Heart right ventricle (tissue), 16 donors: ENCODE data around the gene LANCL3. TPM values are rescaled to one million over a fixed set of nuclear protein-coding genes. Genes with fewer than 3 reads are reported as not detected.

Source experiments
- ATAC-seq, 8 donors: fragments of 200-7000 bp; cut with Tn5 transposase; one replicate each; pipeline ENCODE4 v1.9.1; 2020; ENCODE audit warnings: mild to moderate bottlenecking in 8 of 8, moderate library complexity in 8 of 8, moderate number of reproducible peaks in 1 of 8
- DNase-seq, 2 donors: peaks; one replicate each; pipeline ENCODE4 v3.0.0-alpha.2; 2020
- H3K27ac ChIP-seq, 10 donors: fragments of 200-600 bp; sonication (generic) in 2 of 10; one replicate each; pipeline versions ENCODE4 v1.5.0 to v1.8.0; 2020 to 2022; ENCODE audit warnings: mild to moderate bottlenecking in 3 of 10
- H3K27me3 ChIP-seq, 7 donors: fragments of 200-600 bp; one replicate each; pipeline ENCODE4 v1.8.0; 2021 to 2022; ENCODE audit warnings: mild to moderate bottlenecking in 2 of 7
- H3K36me3 ChIP-seq, 9 donors: fragments of 200-600 bp; sonication (generic) in 1 of 9; one replicate each; pipeline versions ENCODE4 v1.5.0 to v1.8.0; 2020 to 2022; ENCODE audit warnings: mild to moderate bottlenecking in 2 of 9
- H3K4me1 ChIP-seq, 9 donors: fragments of 200-600 bp; sonication (generic) in 1 of 9; one replicate each; pipeline versions ENCODE4 v1.5.0 to v1.8.0; 2020 to 2022; ENCODE audit warnings: mild to moderate bottlenecking in 4 of 9
- H3K4me3 ChIP-seq, 10 donors: fragments of 200-600 bp; sonication (generic) in 2 of 10; one replicate each; pipeline versions ENCODE4 v1.5.0 to v1.8.0; 2020 to 2022; ENCODE audit warnings: mild to moderate bottlenecking in 7 of 10, moderate library complexity in 2 of 10
- H3K9me3 ChIP-seq, 11 donors: fragments of 200-600 bp in 10 of 11; sonication (generic) in 2 of 11; one replicate each; pipeline versions ENCODE4 v1.5.0 to v1.8.0; 2013 to 2022; ENCODE audit warnings: mild to moderate bottlenecking in 2 of 11, control low read depth in 1 of 11, moderate library complexity in 1 of 11
- CTCF ChIP-seq, 9 donors: fragments of 200-600 bp; sonication (generic) in 2 of 9; IDR thresholded peaks; one replicate each; pipeline versions ENCODE4 v1.5.0 to v1.8.0; 2021 to 2022; ENCODE audit warnings: antibody characterized with exemption in 9 of 9, mild to moderate bottlenecking in 5 of 9, moderate library complexity in 1 of 9
- WGBS, 2 donors: extraction: QIAGEN DNeasy Blood & Tissue Kit; methylation state at CpG; one replicate each; pipeline ENCODE4 v1.1.7; 2013; ENCODE audit warnings: inconsistent platforms in 1 of 2; 5-methylcytosine and 5-hydroxymethylcytosine counted together
- intact Hi-C, 10 donors: fragments of 100-400 bp; cut with DNase I; formaldehyde crosslinking; loops; one replicate each; pipeline versions ENCODE4 v1.11.1 to v1.14.2; 2022
- polyA plus RNA-seq, 2 donors: library from polyadenylated mRNA; stranded (reverse); fragments of 200-250 nt; gene quantifications; one replicate each; pipeline ENCODE4 v1.2.3, GENCODE V29; 2013
- total RNA-seq, 10 donors: library from RNA; stranded (reverse); fragmentation: NEBNext Ultra II Directional in 3 of 10; extraction: Animal tissue kit (Norgen Biotek cat#: 25700) in 3 of 10; gene quantifications; one replicate each; pipeline versions ENCODE4 v1.2.1 to v1.2.4, GENCODE V29; 2021 to 2023
- donor health status: Arrhythmogenic right ventricular cardiomyopathy.
- donor health status: ischemic (EF 13 %, LVEDD 7.1; RV severe dilation, severe dysfunction).
- donor health status: healthy with polysubstance abuse.
- donor health status: DM: no; HTN: yes; CAD: no.
- donor health status: DM: no; HTN: no; CAD: no.
- donor health status: ischemic (EF 25% LVEDD 6.9; RV normal size, moderate dysfunction).
- donor health status: ischemic (EF 25% LVEDD 5.7; RV mildly dilated, moderate dysfunction).
- donor health status: healthy.
- donor health status: DM: yes; HTN: yes; CAD: no.
- donor health status: Ischemic cardiomyopathy.
- donor health status: ischemic (EF 35%, LVEDD 5.7; RV mildly dilated, moderate dysfunction).
- donor health status: nonischemic (EF 11% LVEDD 7.7; RV severe dilation, severe dysfunction).
- donor health status: DM: yes; HTN: yes; CAD: no.
- donor health status: PGD.
- donor health status: ischemic (EF 29% LVEDD 5.4; RV normal size, mild dysfunction).
- donor health status: nonischemic (EF 23%, LVEDD 6.1; RV moderate dilation, normal function).

The LANCL3 gene
- total and polyA plus RNA-seq, 12 donors: 0.04 to 0.56 (median 0.14) TPM

- intact Hi-C loops: no loop called here
- no peak overlapping the region for H3K27ac ChIP-seq
- no peak for TF ChIP-seq CTCF (IDR thresholded peaks at IDR 0.05)
- DNase-seq (no peak), ATAC-seq (no peak)
- no peaks in the 10 kb centered on the region for H3K36me3 ChIP-seq
- no peak overlapping the region for H3K4me3 ChIP-seq
- no peaks in the 10 kb centered on the region for H3K9me3 ChIP-seq
- H3K4me1 ChIP-seq: peaks cover 0 to 5% (median 0%) of the 10 kb centered on the region in 9 donors
- H3K27me3 ChIP-seq: peaks cover 0 to 32% (median 0%) of the 10 kb centered on the region in 7 donors
These were observed 118.7 kb downstream of the LANCL3 start for GRCh38 chrX:37690119-37690518.

GRCh38 chrX:37692918-37693317 lies 121.5 kb downstream of the LANCL3 start:
- intact Hi-C loops: no loop called here
- no peak for DNase-seq
- TF ChIP-seq CTCF (IDR thresholded peaks at IDR 0.05): no peak
- H3K27ac ChIP-seq: no peak overlapping the region
- no peaks in the 10 kb centered on the region for H3K36me3 ChIP-seq
- WGBS, 2 donors: 93 to 96% methylated on average over 3 of the region's 3 CpGs
- H3K27me3 ChIP-seq: peaks cover 0 to 17% (median 0%) of the 10 kb centered on the region in 7 donors
- H3K4me1 ChIP-seq: peaks cover 0 to 4% (median 0%) of the 10 kb centered on the region in 9 donors
- no peak overlapping the region for H3K4me3 ChIP-seq
- ATAC-seq: no peak
- no peaks in the 10 kb centered on the region for H3K9me3 ChIP-seq

- 15 to 23% methylated on average over 1 of the region's 1 CpG for WGBS, 2 donors
- peak in 4 of 8 donors; percentile 37 to 89 (median 54) for ATAC-seq
These were observed 125.8 kb downstream of the LANCL3 start for GRCh38 chrX:37697169-37697760.

GRCh38 chrX:37701588-37701987 lies 130.1 kb downstream of the LANCL3 start:
- DNase-seq (no peak), ATAC-seq (peak in 5 of 8 donors; percentile 33 to 79 (median 67))
- no peaks in the 10 kb centered on the region for H3K9me3 ChIP-seq
- no peak for TF ChIP-seq CTCF (IDR thresholded peaks at IDR 0.05)
- H3K4me3 ChIP-seq: no peak overlapping the region
- no peak overlapping the region for H3K27ac ChIP-seq
- H3K27me3 ChIP-seq: no peaks in the 10 kb centered on the region
- intact Hi-C loops: no loop called here
- peaks cover 0 to 4% (median 0%) of the 10 kb centered on the region in 9 donors for H3K4me1 ChIP-seq
- H3K36me3 ChIP-seq: no peaks in the 10 kb centered on the region
- 46 to 68% methylated on average over 4 of the region's 4 CpGs for WGBS, 2 donors

More at GRCh38 chrX:37697169-37697760, 125.8 kb downstream of the LANCL3 start:
- H3K27me3 ChIP-seq: peaks cover 0 to 12% (median 0%) of the 10 kb centered on the region in 7 donors
- intact Hi-C loops: no loop called here
- no peak for TF ChIP-seq CTCF (IDR thresholded peaks at IDR 0.05)
- DNase-seq: no peak
- no peaks in the 10 kb centered on the region for H3K36me3 ChIP-seq
- no peak overlapping the region for H3K27ac ChIP-seq
- no peak overlapping the region for H3K4me3 ChIP-seq
- no peaks in the 10 kb centered on the region for H3K9me3 ChIP-seq
- peaks cover 0 to 4% (median 0%) of the 10 kb centered on the region in 9 donors for H3K4me1 ChIP-seq
